SK-N-SH (cell line): ENCODE data around the gene PFN2. TPM values are rescaled to one million over a fixed set of nuclear protein-coding genes. Genes with fewer than 3 reads are reported as not detected.

Source experiments
- CTCF ChIA-PET: fragments of 300-600, 350-600 bp; formaldehyde crosslinking; extraction: SDS; loops from one replicate; lab custom pipeline; 2021; lab: Yijun Ruan, JAX
- POLR2A ChIA-PET: fragments of 350-600 bp; sonication (Branson Sonifier 250); formaldehyde crosslinking; extraction: SDS; loops from one replicate; lab custom pipeline; 2020; ENCODE audit warnings: antibody characterized with exemption, inconsistent platforms; lab: Yijun Ruan, JAX
- DNase-seq: peaks from one replicate; pipeline ENCODE4 v3.0.0; 2012
- H2AFZ ChIP-seq: fragments of 200-600 bp; sonication (generic); 2 replicates; pipeline ENCODE4 v1.8.1; 2016; ENCODE audit warnings: antibody characterized with exemption, mild to moderate bottlenecking, low read depth
- H3F3A ChIP-seq: fragments of 200-600 bp; sonication (generic); replicated peaks from 2 replicates; pipeline ENCODE3; 2016; ENCODE audit warnings: antibody characterized with exemption, mild to moderate bottlenecking; ENCODE audit not compliant: insufficient read depth
- H3K27ac ChIP-seq, 2 experiments: fragments of 200-500 bp in 1 of 2; fragments of 200-600 bp in 1 of 2; sonication (Bioruptor generic) in 1 of 2; sonication (generic), shearing (Covaris generic) in 1 of 2; 2 replicates each; pipeline versions ENCODE4 v1.5.1 to v1.6.1; 2014 to 2016; ENCODE audit warnings: low read depth in 2 of 2, inconsistent platforms in 1 of 2, low read length in 1 of 2, mild to moderate bottlenecking in 1 of 2, mixed read lengths in 1 of 2
- H3K27me3 ChIP-seq: fragments of 200-600 bp; sonication (generic), shearing (Covaris generic); 2 replicates; pipeline ENCODE4 v1.6.1; 2016; ENCODE audit warnings: mixed run types; ENCODE audit not compliant: insufficient read depth
- H3K36me3 ChIP-seq, 2 experiments: fragments of 200-500 bp in 1 of 2; fragments of 200-600 bp in 1 of 2; sonication (Bioruptor generic) in 1 of 2; sonication (generic) in 1 of 2; replicated peaks in 1 of 2; 2 replicates each; pipeline versions ENCODE3 to v1.5.1; 2014 to 2016; ENCODE audit warnings: low read length in 1 of 2, mild to moderate bottlenecking in 1 of 2; ENCODE audit not compliant: insufficient read depth in 2 of 2, control insufficient read depth in 1 of 2
- H3K4me1 ChIP-seq, 2 experiments: fragments of 200-500 bp in 1 of 2; fragments of 200-600 bp in 1 of 2; sonication (Bioruptor generic) in 1 of 2; sonication (generic), shearing (Covaris generic) in 1 of 2; 2 replicates each; pipeline versions ENCODE4 v1.5.1 to v1.6.1; 2014 to 2016; ENCODE audit warnings: low read depth in 1 of 2, low read length in 1 of 2, mixed run types in 1 of 2; ENCODE audit not compliant: insufficient read depth in 2 of 2, control insufficient read depth in 1 of 2
- H3K4me2 ChIP-seq: fragments of 200-600 bp; sonication (generic), shearing (Covaris generic); 2 replicates; pipeline ENCODE4 v1.6.1; 2017; ENCODE audit warnings: mixed run types
- H3K4me3 ChIP-seq, 2 experiments: fragments of 200-500 bp in 1 of 2; fragments of 200-600 bp in 1 of 2; sonication (Bioruptor generic) in 1 of 2; sonication (generic), shearing (Covaris generic) in 1 of 2; 2 replicates each; pipeline versions ENCODE4 v1.5.1 to v1.8.1; 2014 to 2016; ENCODE audit warnings: low read depth in 2 of 2, inconsistent platforms in 1 of 2, low read length in 1 of 2, mild to moderate bottlenecking in 1 of 2, mixed read lengths in 1 of 2, moderate library complexity in 1 of 2
- H3K79me2 ChIP-seq: fragments of 200-600 bp; sonication (generic); 2 replicates; pipeline ENCODE4 v1.8.1; 2017; ENCODE audit warnings: mild to moderate bottlenecking; ENCODE audit not compliant: insufficient read depth
- H3K9ac ChIP-seq: fragments of 200-600 bp; sonication (generic); 2 replicates; pipeline ENCODE4 v1.6.1; 2017; ENCODE audit warnings: mixed run types
- H3K9me2 ChIP-seq: fragments of 200-600 bp; sonication (generic); 2 replicates; pipeline ENCODE4 v1.6.1; 2017; ENCODE audit warnings: mixed run types
- H3K9me3 ChIP-seq: fragments of 200-600 bp; sonication (generic); 2 replicates; pipeline ENCODE4 v1.6.1; 2017; ENCODE audit warnings: mixed run types, mild to moderate bottlenecking, moderate library complexity
- H4K20me1 ChIP-seq: fragments of 200-600 bp; sonication (generic); 2 replicates; pipeline ENCODE4 v1.6.1; 2017; ENCODE audit warnings: mild to moderate bottlenecking, mixed run types; ENCODE audit not compliant: insufficient read depth
- EZH2phosphoT487 ChIP-seq: fragments of 200-600 bp; sonication (generic); IDR thresholded peaks from 2 replicates; pipeline ENCODE4 v1.6.1; 2017; ENCODE audit warnings: low read depth, mixed run types, mild to moderate bottlenecking, antibody characterized with exemption, moderate library complexity, borderline replicate concordance
- FOXJ3 ChIP-seq: sonication (generic); formaldehyde crosslinking; IDR thresholded peaks from 2 replicates; pipeline ENCODE4 v1.5.1; 2020; ENCODE audit warnings: mild to moderate bottlenecking, missing genetic modification reagents
- FOXM1 ChIP-seq: IDR thresholded peaks from 2 replicates; pipeline ENCODE4 v1.4.0; 2012; ENCODE audit warnings: low read depth, mild to moderate bottlenecking
- GABPA ChIP-seq: IDR thresholded peaks from 2 replicates; pipeline ENCODE4 v1.4.0; 2012; ENCODE audit warnings: low read depth, mild to moderate bottlenecking
- IRF3 ChIP-seq: fragments of 150-350 bp; IDR thresholded peaks from 2 replicates; pipeline ENCODE4 v1.6.1; 2016; ENCODE audit warnings: mild to moderate bottlenecking, low read depth, low read length
- JUND ChIP-seq: IDR thresholded peaks from 2 replicates; pipeline ENCODE4 v1.4.0; 2012
- NFIC ChIP-seq: IDR thresholded peaks from 2 replicates; pipeline ENCODE4 v1.4.0; 2012; ENCODE audit warnings: borderline replicate concordance
- PBX3 ChIP-seq: IDR thresholded peaks from 2 replicates; pipeline ENCODE4; 2012
- POLR2AphosphoS5 ChIP-seq: IDR thresholded peaks from 2 replicates; pipeline ENCODE4 v1.6.1; 2012; ENCODE audit warnings: low read depth, low read length
- RAD21 ChIP-seq: IDR thresholded peaks from 2 replicates; pipeline ENCODE4 v1.6.1; 2012; ENCODE audit warnings: mild to moderate bottlenecking, low read length
- RCOR1 ChIP-seq: fragments of 150-350 bp; IDR thresholded peaks from 2 replicates; pipeline ENCODE4 v1.6.1; 2017; ENCODE audit warnings: antibody characterized with exemption, low read length
- TAF1 ChIP-seq: IDR thresholded peaks from 2 replicates; pipeline ENCODE4 v1.6.1; 2012; ENCODE audit warnings: low read depth, mild to moderate bottlenecking, low read length, moderate library complexity, borderline replicate concordance
- TEAD4 ChIP-seq: IDR thresholded peaks from 2 replicates; pipeline ENCODE4 v1.4.0; 2012; ENCODE audit warnings: mild to moderate bottlenecking, borderline replicate concordance; ENCODE audit not compliant: insufficient read depth
- USF2 ChIP-seq: fragments of 150-350 bp; IDR thresholded peaks from 2 replicates; pipeline ENCODE4 v1.6.1; 2017; ENCODE audit warnings: antibody characterized with exemption, low read length, low read depth, borderline replicate concordance
- ZBTB33 ChIP-seq: IDR thresholded peaks from 2 replicates; pipeline ENCODE4 v1.4.0; 2012; ENCODE audit warnings: low read depth, borderline replicate concordance
- WGBS: methylation state at CpG from one replicate; pipeline ENCODE4 v1.1.6; 2017; ENCODE audit warnings: low lambda C conversion rate; 5-methylcytosine and 5-hydroxymethylcytosine counted together
- polyA plus RNA-seq, 3 experiments: library from polyadenylated mRNA; depleted of rRNA; stranded (reverse); fragments of >200 nt; gene quantifications; 2 replicates each; pipeline ENCODE4 v1.2.3, GENCODE V29; 2012
- TF ChIP-seq, protein P1 (sequence below): IDR thresholded peaks from 2 replicates; pipeline ENCODE4 v1.4.0; 2012; ENCODE audit warnings: low read depth

Gene PFN2
- polyA plus RNA-seq, 1 of the 3 experiments (the other 2 are of a cell fraction) = 594 TPM

GRCh38 chr3:149990423-149990948 lies 19.8 kb upstream of the PFN2 start:
- no peaks in the 10 kb centered on the region for H3K27me3 ChIP-seq
- no peaks in the 10 kb centered on the region for H3K79me2 ChIP-seq
- no peak overlapping the region for H3K9ac ChIP-seq
- no peak overlapping the region for H3K4me2 ChIP-seq
- no peaks in the 10 kb centered on the region for H3K4me1 ChIP-seq
- no peak overlapping the region for H2AFZ ChIP-seq
- H3K9me3 ChIP-seq = peaks cover 17% of the 10 kb centered on the region
- 85% methylated on average over 1 of the region's 1 CpG for WGBS
- ChIA-PET CTCF (no interaction called here), POLR2A (no interaction called here)
- peaks cover 8% of the 10 kb centered on the region for H3F3A ChIP-seq
- TF ChIP-seq FOXM1 (no peak), TEAD4 (no peak), RAD21 (no peak), GABPA (no peak), NFIC (no peak), POLR2AphosphoS5 (no peak), FOXJ3 (CRISPR knock-in tag) (no peak), ZBTB33 (no peak), TAF1 (no peak), IRF3 (no peak), PBX3 (no peak), RCOR1 (no peak), EZH2phosphoT487 (no peak), JUND (no peak), USF2 (no peak)
- TF ChIP-seq, protein P1, sequence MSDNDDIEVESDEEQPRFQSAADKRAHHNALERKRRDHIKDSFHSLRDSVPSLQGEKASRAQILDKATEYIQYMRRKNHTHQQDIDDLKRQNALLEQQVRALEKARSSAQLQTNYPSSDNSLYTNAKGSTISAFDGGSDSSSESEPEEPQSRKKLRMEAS = no peak
- H3K9me2 ChIP-seq = no peaks in the 10 kb centered on the region
- no peaks in the 10 kb centered on the region for H3K36me3 ChIP-seq
- H3K27ac ChIP-seq = peak overlapping the region in 1 of 2 experiments; percentile 48; a peak in 1 of 4 replicates
- DNase-seq = no peak
- no peaks in the 10 kb centered on the region for H4K20me1 ChIP-seq
- H3K4me3 ChIP-seq = no peak overlapping the region
